Peyer's patch (tissue), 4 donors: ENCODE results near the gene ITGB5.

Experiments
- POLR2A ChIP-seq, 2 donors: fragments of 450-650 bp; IDR thresholded peaks; one replicate each; pipeline ENCODE4 v1.5.1; 2017; ENCODE audit warnings: antibody characterized with exemption in 2 of 2, mild to moderate bottlenecking in 2 of 2, moderate library complexity in 2 of 2
- TF ChIP-seq, protein P1 (sequence below), 6 experiments: fragments of 450-650 bp in 4 of 6; fragments of 200-600 bp in 2 of 6; sonication (generic) in 1 of 6; IDR thresholded peaks; one replicate each; pipeline ENCODE4 v1.5.1; 2017 to 2019; ENCODE audit warnings: antibody characterized with exemption in 6 of 6, mild to moderate bottlenecking in 3 of 6, moderate library complexity in 1 of 6

DNA sequence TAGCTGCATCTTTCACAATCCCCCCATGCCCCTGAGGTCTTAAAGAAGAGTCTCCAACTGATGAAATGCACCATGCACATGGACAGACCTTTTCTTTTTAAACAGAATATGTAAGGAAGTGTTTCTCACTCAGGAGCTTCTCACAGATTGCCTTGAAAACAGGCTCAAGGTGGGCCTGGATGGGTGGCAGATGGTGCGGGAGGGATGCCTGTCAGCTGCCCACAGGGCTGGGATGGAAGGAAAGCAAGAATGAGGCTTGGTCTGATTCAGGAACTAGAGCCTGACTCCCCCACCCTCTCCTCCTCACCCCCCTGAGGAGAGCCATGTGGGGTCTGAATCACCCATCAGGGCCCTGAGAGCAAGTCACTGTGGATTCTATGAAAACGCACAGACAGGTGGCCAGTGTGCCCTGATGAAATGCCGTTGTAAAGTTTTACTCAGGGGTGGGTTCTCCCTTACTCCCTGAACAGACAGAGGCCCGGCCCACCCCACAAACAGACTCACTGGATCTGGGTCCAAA lies 89.7 kb downstream of the ITGB5 start:
- no peak for TF ChIP-seq POLR2A (IDR thresholded peaks at IDR 0.05)
- TF ChIP-seq, protein P1, sequence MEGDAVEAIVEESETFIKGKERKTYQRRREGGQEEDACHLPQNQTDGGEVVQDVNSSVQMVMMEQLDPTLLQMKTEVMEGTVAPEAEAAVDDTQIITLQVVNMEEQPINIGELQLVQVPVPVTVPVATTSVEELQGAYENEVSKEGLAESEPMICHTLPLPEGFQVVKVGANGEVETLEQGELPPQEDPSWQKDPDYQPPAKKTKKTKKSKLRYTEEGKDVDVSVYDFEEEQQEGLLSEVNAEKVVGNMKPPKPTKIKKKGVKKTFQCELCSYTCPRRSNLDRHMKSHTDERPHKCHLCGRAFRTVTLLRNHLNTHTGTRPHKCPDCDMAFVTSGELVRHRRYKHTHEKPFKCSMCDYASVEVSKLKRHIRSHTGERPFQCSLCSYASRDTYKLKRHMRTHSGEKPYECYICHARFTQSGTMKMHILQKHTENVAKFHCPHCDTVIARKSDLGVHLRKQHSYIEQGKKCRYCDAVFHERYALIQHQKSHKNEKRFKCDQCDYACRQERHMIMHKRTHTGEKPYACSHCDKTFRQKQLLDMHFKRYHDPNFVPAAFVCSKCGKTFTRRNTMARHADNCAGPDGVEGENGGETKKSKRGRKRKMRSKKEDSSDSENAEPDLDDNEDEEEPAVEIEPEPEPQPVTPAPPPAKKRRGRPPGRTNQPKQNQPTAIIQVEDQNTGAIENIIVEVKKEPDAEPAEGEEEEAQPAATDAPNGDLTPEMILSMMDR (IDR thresholded peaks at IDR 0.05), result no peak
